ENCODE measurements around the gene GSN. TPM values are rescaled to one million over a fixed set of nuclear protein-coding genes. Genes with fewer than 3 reads are reported as not detected.

The GSN gene
- total RNA-seq, 1 donor from 2014 or later = 2,053 TPM

- H3K4me1 ChIP-seq = peaks cover 63% of the 10 kb centered on the region
- DNase-seq (ENCODE audit: extremely low spot score in 2 of 2) = no peak
- intact Hi-C loops (cut with DNase I) = no loop called here
- no peaks in the 10 kb centered on the region for H3K9me3 ChIP-seq
- H3K4me3 ChIP-seq = no peak overlapping the region
- peak overlapping the region; percentile 50 for H3K27ac ChIP-seq
- no peak for TF ChIP-seq POLR2AphosphoS5 (IDR thresholded peaks at IDR 0.05; ENCODE audit: insufficient read depth in 1 of 2, low read depth in 1 of 2)
- TF ChIP-seq POLR2A (IDR thresholded peaks at IDR 0.05) = no peak
- TF ChIP-seq CTCF (IDR thresholded peaks at IDR 0.05) = peak in 1 of 3 experiments; percentile 6
- no peaks in the 10 kb centered on the region for H3K27me3 ChIP-seq
- peaks cover 0 to 26% of the 10 kb centered on the region in 2 donors for H3K36me3 ChIP-seq
These were observed 86.8 kb downstream of the GSN start for GRCh38 chr9:121354762-121355161.

- DNase-seq (ENCODE audit: extremely low spot score in 2 of 2) = no peak
- intact Hi-C loops (cut with DNase I) = no loop called here
These were observed 89.0 kb downstream of the GSN start for GRCh38 chr9:121357011-121357410.

GRCh38 chr9:121358751-121359150, 90.8 kb downstream of the GSN start:
- intact Hi-C loops (cut with DNase I) = no loop called here
- no peak for TF ChIP-seq POLR2A (IDR thresholded peaks at IDR 0.05)
- no peak for TF ChIP-seq POLR2AphosphoS5 (IDR thresholded peaks at IDR 0.05; ENCODE audit: insufficient read depth in 1 of 2, low read depth in 1 of 2)
- no peak for TF ChIP-seq CTCF (IDR thresholded peaks at IDR 0.05)
- Histone ChIP-seq H3K9me3 (no peaks in the 10 kb centered on the region), H3K27me3 (no peaks in the 10 kb centered on the region), H3K27ac (peak overlapping the region; percentile 97), H3K4me1 (peaks cover 68% of the 10 kb centered on the region), H3K4me3 (no peak overlapping the region), H3K36me3 (peaks cover 0 to 11% of the 10 kb centered on the region in 2 donors)
- DNase-seq (ENCODE audit: extremely low spot score in 2 of 2) = no peak

More at GRCh38 chr9:121357011-121357410, 89.0 kb downstream of the GSN start:
- TF ChIP-seq POLR2A (IDR thresholded peaks at IDR 0.05) (no peak), CTCF (IDR thresholded peaks at IDR 0.05) (no peak), POLR2AphosphoS5 (IDR thresholded peaks at IDR 0.05; ENCODE audit: insufficient read depth in 1 of 2, low read depth in 1 of 2) (peak in 1 of 2 donors; percentile 63)
- Histone ChIP-seq H3K4me3 (no peak overlapping the region), H3K27me3 (no peaks in the 10 kb centered on the region), H3K27ac (peak overlapping the region; percentile 74), H3K9me3 (no peaks in the 10 kb centered on the region), H3K4me1 (peaks cover 60% of the 10 kb centered on the region), H3K36me3 (peaks cover 0 to 24% of the 10 kb centered on the region in 2 donors)

GRCh38 chr9:121359351-121360294, 91.7 kb downstream of the GSN start:
- Histone ChIP-seq H3K27me3 (no peaks in the 10 kb centered on the region), H3K4me1 (peaks cover 77% of the 10 kb centered on the region), H3K4me3 (no peak overlapping the region), H3K36me3 (peaks cover 0 to 2% of the 10 kb centered on the region in 2 donors), H3K9me3 (no peaks in the 10 kb centered on the region), H3K27ac (peak overlapping the region; percentile 97)
- intact Hi-C loops (cut with DNase I) = no loop called here
- DNase-seq (ENCODE audit: extremely low spot score in 2 of 2) = no peak
- TF ChIP-seq CTCF (IDR thresholded peaks at IDR 0.05) (no peak), POLR2AphosphoS5 (IDR thresholded peaks at IDR 0.05; ENCODE audit: insufficient read depth in 1 of 2, low read depth in 1 of 2) (no peak), POLR2A (IDR thresholded peaks at IDR 0.05) (no peak)

All from vagina (tissue), 2 donors.